ENCODE results near the gene ADAMTS12.

ADAMTS12 gene

GRCh38 chr5:33583332-33583731, 308.5 kb downstream of the ADAMTS12 start:
- no peak for TF ChIP-seq EZH2phosphoT487 (IDR thresholded peaks at IDR 0.05; ENCODE audit: low read depth)
- TF ChIP-seq CTCF (IDR thresholded peaks at IDR 0.05; ENCODE audit: low read depth, low read length): no peak

GRCh38 chr5:33582417-33582816, 309.4 kb downstream of the ADAMTS12 start:
- no peaks in the 10 kb centered on the region for H3K27me3 ChIP-seq (ENCODE audit: low read depth, low read length)
- H3K79me2 ChIP-seq (ENCODE audit: low read length): no peaks in the 10 kb centered on the region
- no peak overlapping the region for H2AFZ ChIP-seq (ENCODE audit: low read depth, low read length)
- peaks cover 6% of the 10 kb centered on the region; the same call in 1 of the 2 replicates for H3K4me1 ChIP-seq (ENCODE audit: low read length)
- peaks cover 15% of the 10 kb centered on the region for H3K9me3 ChIP-seq (ENCODE audit: insufficient read depth, low read length)
- peaks cover 5% of the 10 kb centered on the region for H3K36me3 ChIP-seq (replicated peaks; ENCODE audit: low read depth, low read length)
- no peak overlapping the region for H3K27ac ChIP-seq (ENCODE audit: low read length)
- no peak overlapping the region for H3K9ac ChIP-seq (ENCODE audit: low read length)
- H3K4me3 ChIP-seq (ENCODE audit: low read length): no peak overlapping the region
- no peak overlapping the region for H3K4me2 ChIP-seq (ENCODE audit: low read length)
- no peak for TF ChIP-seq EZH2phosphoT487 (IDR thresholded peaks at IDR 0.05; ENCODE audit: low read depth)
- TF ChIP-seq CTCF (IDR thresholded peaks at IDR 0.05; ENCODE audit: low read depth, low read length): no peak
- H4K20me1 ChIP-seq (ENCODE audit: insufficient read depth, low read length): no peaks in the 10 kb centered on the region

More at GRCh38 chr5:33583332-33583731, 308.5 kb downstream of the ADAMTS12 start:
- Histone ChIP-seq H3K4me3 (ENCODE audit: low read length) (no peak overlapping the region), H4K20me1 (ENCODE audit: insufficient read depth, low read length) (no peaks in the 10 kb centered on the region), H3K9me3 (ENCODE audit: insufficient read depth, low read length) (peaks cover 15% of the 10 kb centered on the region), H3K79me2 (ENCODE audit: low read length) (no peaks in the 10 kb centered on the region), H3K27ac (ENCODE audit: low read length) (no peak overlapping the region), H3K4me1 (ENCODE audit: low read length) (peaks cover 7% of the 10 kb centered on the region), H3K27me3 (ENCODE audit: low read depth, low read length) (no peaks in the 10 kb centered on the region), H2AFZ (ENCODE audit: low read depth, low read length) (no peak overlapping the region), H3K36me3 (replicated peaks; ENCODE audit: low read depth, low read length) (peaks cover 5% of the 10 kb centered on the region), H3K4me2 (ENCODE audit: low read length) (no peak overlapping the region), H3K9ac (ENCODE audit: low read length) (no peak overlapping the region)

GRCh38 chr5:33579789-33580188, 312.0 kb downstream of the ADAMTS12 start:
- no peak overlapping the region for H3K9ac ChIP-seq (ENCODE audit: low read length)
- no peaks in the 10 kb centered on the region for H3K27me3 ChIP-seq (ENCODE audit: low read depth, low read length)
- no peak overlapping the region for H3K4me2 ChIP-seq (ENCODE audit: low read length)
- no peak overlapping the region for H2AFZ ChIP-seq (ENCODE audit: low read depth, low read length)
- no peak overlapping the region for H3K27ac ChIP-seq (ENCODE audit: low read length)
- H4K20me1 ChIP-seq (ENCODE audit: insufficient read depth, low read length): no peaks in the 10 kb centered on the region
- TF ChIP-seq EZH2phosphoT487 (IDR thresholded peaks at IDR 0.05; ENCODE audit: low read depth): no peak
- TF ChIP-seq CTCF (IDR thresholded peaks at IDR 0.05; ENCODE audit: low read depth, low read length): no peak
- no peaks in the 10 kb centered on the region for H3K79me2 ChIP-seq (ENCODE audit: low read length)
- H3K9me3 ChIP-seq (ENCODE audit: insufficient read depth, low read length): peaks cover 15% of the 10 kb centered on the region
- no peak overlapping the region for H3K4me3 ChIP-seq (ENCODE audit: low read length)
- H3K36me3 ChIP-seq (replicated peaks; ENCODE audit: low read depth, low read length): peaks cover 5% of the 10 kb centered on the region
- H3K4me1 ChIP-seq (ENCODE audit: low read length): no peaks in the 10 kb centered on the region

- Histone ChIP-seq H3K79me2 (ENCODE audit: low read length) (no peaks in the 10 kb centered on the region), H3K9me3 (ENCODE audit: insufficient read depth, low read length) (peaks cover 15% of the 10 kb centered on the region), H3K4me3 (ENCODE audit: low read length) (no peak overlapping the region), H3K9ac (ENCODE audit: low read length) (no peak overlapping the region), H3K4me1 (ENCODE audit: low read length) (no peaks in the 10 kb centered on the region), H4K20me1 (ENCODE audit: insufficient read depth, low read length) (no peaks in the 10 kb centered on the region), H3K36me3 (replicated peaks; ENCODE audit: low read depth, low read length) (peaks cover 5% of the 10 kb centered on the region), H3K27ac (ENCODE audit: low read length) (no peak overlapping the region), H2AFZ (ENCODE audit: low read depth, low read length) (no peak overlapping the region), H3K4me2 (ENCODE audit: low read length) (no peak overlapping the region), H3K27me3 (ENCODE audit: low read depth, low read length) (no peaks in the 10 kb centered on the region)
- TF ChIP-seq CTCF (IDR thresholded peaks at IDR 0.05; ENCODE audit: low read depth, low read length) (no peak), EZH2phosphoT487 (IDR thresholded peaks at IDR 0.05; ENCODE audit: low read depth) (no peak)
Observed at GRCh38 chr5:33579152-33579551, 312.6 kb downstream of the ADAMTS12 start.
